Measurements from ENCODE around the gene OCSTAMP. TPM values are rescaled to one million over a fixed set of nuclear protein-coding genes. Genes with fewer than 3 reads are reported as not detected.

The OCSTAMP gene
- total and polyA plus RNA-seq, 10 of the 15 experiments (the other 5 are each of a cell fraction or from before 2014, with no cell fraction given) = 0.09 to 0.46 (median 0.22) TPM; not detected in 2

DNA sequence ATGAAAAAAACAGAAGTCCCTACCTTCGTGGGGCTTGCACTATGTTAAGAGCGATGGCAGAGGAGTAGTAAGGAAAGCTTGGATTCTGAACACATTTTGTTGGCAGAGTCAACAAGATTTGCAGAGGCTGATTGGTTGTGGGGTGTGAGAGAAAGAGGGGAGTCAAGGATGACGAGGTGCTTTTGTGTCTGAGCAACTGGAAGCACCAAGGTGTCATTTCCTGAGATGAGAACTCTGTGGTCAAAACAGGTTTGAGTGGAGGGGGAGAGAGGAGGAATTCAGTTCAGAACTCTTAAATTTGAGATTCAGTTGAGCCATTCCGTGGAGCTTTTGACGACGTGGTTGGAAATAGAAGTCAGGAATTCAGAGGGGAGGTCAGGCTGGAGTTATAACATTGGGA is 3.5 kb downstream of the OCSTAMP start:
- no peaks in the 10 kb centered on the region for H3K36me3 ChIP-seq (ENCODE audit: control insufficient read depth in 2 of 2, insufficient read depth in 2 of 2, low read length in 1 of 2)
- in situ Hi-C loops (cut with MboI) (no loop called here), intact Hi-C loops (cut with micrococcal nuclease; ENCODE audit: unreplicated experiment) (no loop called here)
- ATAC-seq = no peak
- DNase-seq (ENCODE audit: low read depth, low spot score) = no peak
- FAIRE-seq = no peak
- WGBS (ENCODE audit: insufficient coverage, insufficient replicate concordance, low lambda C conversion rate, missing lambda C conversion rate) = 74% methylated on average over 6 of the region's 6 CpGs
- no peak overlapping the region for H3K4me3 ChIP-seq
- ChIA-PET RAD21 (ENCODE audit: unreplicated experiment) (no interaction called here), CTCF (no interaction called here), POLR2A (no interaction called here), SMC1A (ENCODE audit: uncharacterized antibody, unreplicated experiment) (no interaction called here)
- H3K27me3 ChIP-seq (replicated peaks in 1 of 2; ENCODE audit: control insufficient read depth in 2 of 2, insufficient read depth in 2 of 2, low read length in 1 of 2) = no peaks in the 10 kb centered on the region
- TF ChIP-seq RUNX3 (IDR thresholded peaks at IDR 0.05; ENCODE audit: low read length) = peak; percentile 43
- no peak for TF ChIP-seq CBX5 (IDR thresholded peaks at IDR 0.05; ENCODE audit: low read depth)
- no peak overlapping the region for H2AFZ ChIP-seq (ENCODE audit: control insufficient read depth, low read depth, low read length)
- H3K9me3 ChIP-seq (replicated peaks; ENCODE audit: control insufficient read depth, insufficient read depth, low read length) = no peaks in the 10 kb centered on the region; the same call in 2 of the 3 replicates
- no TSS peak for BruUV-seq (replicated peaks)
- no peak overlapping the region for H3K4me2 ChIP-seq (ENCODE audit: control insufficient read depth, insufficient read depth)
- H4K20me1 ChIP-seq (ENCODE audit: control insufficient read depth, insufficient read depth) = no peaks in the 10 kb centered on the region
- H3K9ac ChIP-seq (ENCODE audit: control insufficient read depth, insufficient read depth, low read length) = no peak overlapping the region
- H3K4me1 ChIP-seq (ENCODE audit: control insufficient read depth, insufficient read depth, low read length) = peaks cover 47% of the 10 kb centered on the region
- H3K79me2 ChIP-seq (ENCODE audit: control insufficient read depth, insufficient read depth, low read length) = no peaks in the 10 kb centered on the region
- H3K27ac ChIP-seq (ENCODE audit: control insufficient read depth, insufficient read depth) = no peak overlapping the region

DNA sequence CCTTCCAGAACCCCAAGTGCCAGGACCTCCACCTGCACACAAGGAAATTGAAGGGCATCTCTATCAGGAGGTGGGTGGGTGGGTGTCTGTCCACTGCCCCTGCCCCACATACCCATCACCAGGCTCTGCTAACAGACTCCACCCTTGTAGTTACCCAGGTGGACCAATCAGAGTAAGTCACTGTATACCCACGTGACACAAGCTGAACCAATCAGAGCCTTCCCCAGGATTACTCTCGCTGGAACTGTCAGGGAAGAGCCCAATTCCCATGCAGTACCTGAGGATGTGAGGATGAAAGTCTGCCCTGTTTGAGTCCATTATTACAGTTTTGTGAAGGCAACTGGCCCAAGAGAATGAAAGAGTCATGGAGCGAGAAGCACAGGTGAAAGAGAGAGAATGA is 4.2 kb downstream of the OCSTAMP start:
- no peak overlapping the region for H3K4me2 ChIP-seq (ENCODE audit: control insufficient read depth, insufficient read depth)
- H2AFZ ChIP-seq (ENCODE audit: control insufficient read depth, low read depth, low read length) = no peak overlapping the region
- FAIRE-seq (no peak), ATAC-seq (no peak), DNase-seq (ENCODE audit: low read depth, low spot score) (no peak)
- 76% methylated on average over 3 of the region's 3 CpGs for WGBS (ENCODE audit: insufficient coverage, insufficient replicate concordance, low lambda C conversion rate, missing lambda C conversion rate)
- H4K20me1 ChIP-seq (ENCODE audit: control insufficient read depth, insufficient read depth) = no peaks in the 10 kb centered on the region
- intact Hi-C loops (cut with micrococcal nuclease; ENCODE audit: unreplicated experiment) (no loop called here), in situ Hi-C loops (cut with MboI) (no loop called here)
- no peaks in the 10 kb centered on the region for H3K36me3 ChIP-seq (ENCODE audit: control insufficient read depth in 2 of 2, insufficient read depth in 2 of 2, low read length in 1 of 2)
- TF ChIP-seq NFYB (IDR thresholded peaks at IDR 0.05; ENCODE audit: insufficient read depth, low read depth, low read length) (peak; percentile 50; the same call in 1 of the 2 replicates), RB1 (IDR thresholded peaks at IDR 0.05; ENCODE audit: borderline replicate concordance) (no peak)
- no peak overlapping the region for H3K27ac ChIP-seq (ENCODE audit: control insufficient read depth, insufficient read depth)
- no peaks in the 10 kb centered on the region for H3K79me2 ChIP-seq (ENCODE audit: control insufficient read depth, insufficient read depth, low read length)
- ChIA-PET RAD21 (ENCODE audit: unreplicated experiment) (no interaction called here), SMC1A (ENCODE audit: uncharacterized antibody, unreplicated experiment) (no interaction called here), POLR2A (no interaction called here), CTCF (interaction anchor here (2.7 kb wide), 1 partner anchor 16 kb away, joined by 12 read pairs; no protein-coding TSS in a partner anchor)
- peaks cover 41% of the 10 kb centered on the region for H3K4me1 ChIP-seq (ENCODE audit: control insufficient read depth, insufficient read depth, low read length)
- H3K27me3 ChIP-seq (replicated peaks in 1 of 2; ENCODE audit: control insufficient read depth in 2 of 2, insufficient read depth in 2 of 2, low read length in 1 of 2) = no peaks in the 10 kb centered on the region
- H3K9ac ChIP-seq (ENCODE audit: control insufficient read depth, insufficient read depth, low read length) = no peak overlapping the region
- H3K9me3 ChIP-seq (replicated peaks; ENCODE audit: control insufficient read depth, insufficient read depth, low read length) = no peaks in the 10 kb centered on the region; the same call in 2 of the 3 replicates
- no peak overlapping the region for H3K4me3 ChIP-seq
- no TSS peak for BruUV-seq (replicated peaks)
